OCI-LY1 (cell line): Measurements from ENCODE around the gene INTS6L.

Experiments used
- EZH2 ChIP-seq: fragments of 200-600 bp; sonication (generic), shearing (Covaris generic); IDR thresholded peaks from 2 replicates; pipeline ENCODE4 v1.8.0; 2017; ENCODE audit warnings: borderline replicate concordance, mixed run types, mild to moderate bottlenecking, antibody characterized with exemption, low read length, moderate library complexity, mixed read lengths
- TF ChIP-seq, protein P1 (sequence below): fragments of 200-600 bp; sonication (generic), shearing (Covaris generic); IDR thresholded peaks from 2 replicates; pipeline ENCODE4 v1.5.1; 2017; ENCODE audit warnings: mild to moderate bottlenecking, antibody characterized with exemption, low read length, moderate library complexity, mixed read lengths

DNA sequence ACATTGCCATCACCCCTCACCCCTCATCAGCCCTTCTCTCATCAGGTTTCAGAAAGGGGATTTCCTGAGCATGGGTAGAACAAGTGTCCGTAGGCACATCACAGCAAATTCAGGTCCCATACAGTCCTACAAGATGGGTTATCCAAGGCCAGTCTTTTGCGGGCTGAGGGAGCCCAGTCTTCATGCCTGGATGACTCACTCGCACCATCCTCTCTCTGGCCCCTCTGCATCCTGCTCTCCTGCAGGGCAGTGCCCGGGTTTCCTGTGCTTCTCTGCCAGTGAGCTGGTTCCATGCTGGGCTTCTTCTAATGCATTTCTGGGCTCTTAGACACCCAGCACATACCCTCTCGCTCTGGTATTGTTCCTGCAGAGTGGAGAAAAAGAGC, 7.3 kb upstream of the INTS6L start:
- TF ChIP-seq, protein P1, sequence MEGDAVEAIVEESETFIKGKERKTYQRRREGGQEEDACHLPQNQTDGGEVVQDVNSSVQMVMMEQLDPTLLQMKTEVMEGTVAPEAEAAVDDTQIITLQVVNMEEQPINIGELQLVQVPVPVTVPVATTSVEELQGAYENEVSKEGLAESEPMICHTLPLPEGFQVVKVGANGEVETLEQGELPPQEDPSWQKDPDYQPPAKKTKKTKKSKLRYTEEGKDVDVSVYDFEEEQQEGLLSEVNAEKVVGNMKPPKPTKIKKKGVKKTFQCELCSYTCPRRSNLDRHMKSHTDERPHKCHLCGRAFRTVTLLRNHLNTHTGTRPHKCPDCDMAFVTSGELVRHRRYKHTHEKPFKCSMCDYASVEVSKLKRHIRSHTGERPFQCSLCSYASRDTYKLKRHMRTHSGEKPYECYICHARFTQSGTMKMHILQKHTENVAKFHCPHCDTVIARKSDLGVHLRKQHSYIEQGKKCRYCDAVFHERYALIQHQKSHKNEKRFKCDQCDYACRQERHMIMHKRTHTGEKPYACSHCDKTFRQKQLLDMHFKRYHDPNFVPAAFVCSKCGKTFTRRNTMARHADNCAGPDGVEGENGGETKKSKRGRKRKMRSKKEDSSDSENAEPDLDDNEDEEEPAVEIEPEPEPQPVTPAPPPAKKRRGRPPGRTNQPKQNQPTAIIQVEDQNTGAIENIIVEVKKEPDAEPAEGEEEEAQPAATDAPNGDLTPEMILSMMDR = no peak
- no peak for TF ChIP-seq EZH2
